ENCODE measurements around the gene RNF145.
"Not testable (repeated sequence)": the region's sequence is repeated elsewhere in the genome, so short reads cannot be mapped to it uniquely, and the experiment has no call there.

The RNF145 gene, protein sequence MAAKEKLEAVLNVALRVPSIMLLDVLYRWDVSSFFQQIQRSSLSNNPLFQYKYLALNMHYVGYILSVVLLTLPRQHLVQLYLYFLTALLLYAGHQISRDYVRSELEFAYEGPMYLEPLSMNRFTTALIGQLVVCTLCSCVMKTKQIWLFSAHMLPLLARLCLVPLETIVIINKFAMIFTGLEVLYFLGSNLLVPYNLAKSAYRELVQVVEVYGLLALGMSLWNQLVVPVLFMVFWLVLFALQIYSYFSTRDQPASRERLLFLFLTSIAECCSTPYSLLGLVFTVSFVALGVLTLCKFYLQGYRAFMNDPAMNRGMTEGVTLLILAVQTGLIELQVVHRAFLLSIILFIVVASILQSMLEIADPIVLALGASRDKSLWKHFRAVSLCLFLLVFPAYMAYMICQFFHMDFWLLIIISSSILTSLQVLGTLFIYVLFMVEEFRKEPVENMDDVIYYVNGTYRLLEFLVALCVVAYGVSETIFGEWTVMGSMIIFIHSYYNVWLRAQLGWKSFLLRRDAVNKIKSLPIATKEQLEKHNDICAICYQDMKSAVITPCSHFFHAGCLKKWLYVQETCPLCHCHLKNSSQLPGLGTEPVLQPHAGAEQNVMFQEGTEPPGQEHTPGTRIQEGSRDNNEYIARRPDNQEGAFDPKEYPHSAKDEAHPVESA

DNA sequence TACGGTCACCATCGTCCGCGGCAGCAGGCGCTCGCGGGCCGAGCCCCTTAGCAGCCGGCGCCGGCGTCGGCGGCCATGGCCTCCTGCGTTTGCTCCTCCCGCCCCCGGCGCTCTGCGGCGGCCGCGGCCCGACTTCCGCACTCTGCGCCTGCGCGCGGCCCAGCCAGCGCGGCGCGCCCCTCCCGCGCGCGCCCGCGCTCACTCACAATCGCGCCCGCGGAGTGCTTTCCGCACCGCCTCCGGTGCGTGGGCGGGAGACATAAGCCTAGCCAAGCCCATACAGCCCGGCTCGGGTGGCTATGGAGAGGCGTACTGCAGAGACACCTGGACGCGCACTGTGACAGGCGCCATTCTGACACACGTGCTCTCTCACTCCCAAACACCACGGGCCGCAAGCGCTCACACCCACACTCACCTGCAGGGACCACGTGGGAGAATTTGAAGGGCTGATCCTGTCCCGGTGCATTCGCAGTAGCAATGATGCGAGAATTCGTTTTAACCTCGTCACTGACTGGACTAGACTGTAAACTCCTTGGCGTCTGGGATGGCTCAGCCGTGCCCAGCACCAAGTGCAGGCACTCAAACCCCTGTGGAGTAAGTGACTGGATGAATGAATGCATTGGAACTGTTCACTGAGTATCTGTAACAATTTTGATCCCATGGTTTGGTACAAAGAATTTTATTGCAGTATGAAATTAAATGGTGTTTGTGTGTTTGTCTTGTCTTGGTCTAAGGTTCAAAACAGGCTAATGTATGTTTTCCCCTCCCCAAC, at the start of gene RNF145:
RNF145 (minus strand) TSS at position 116 of the 772 bp plus-strand sequence. CDS start 5,936 bp downstream, outside the sequence.
- DNase-seq (ENCODE audit: low spot score), result peak; percentile 94

DNA sequence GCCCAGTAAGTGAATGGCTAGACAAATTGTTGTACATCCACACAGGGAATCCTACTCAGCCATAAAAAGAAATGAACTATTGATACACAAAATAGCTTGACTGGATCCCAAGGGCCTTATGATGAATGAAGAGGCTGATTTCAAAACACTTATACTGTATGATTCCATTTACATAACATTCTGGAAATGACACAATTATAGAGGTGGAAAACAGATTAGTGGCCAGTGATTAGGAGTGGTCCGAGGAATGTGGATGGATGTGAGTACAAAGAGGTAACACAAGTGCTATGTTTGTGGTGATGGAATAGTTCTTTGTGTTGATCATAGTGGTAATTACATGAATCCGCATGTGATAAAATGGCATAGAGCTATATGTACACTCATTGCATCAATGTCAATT, 49.0 kb upstream of the RNF145 start:
- DNase-seq (ENCODE audit: low spot score), result no peak

DNA sequence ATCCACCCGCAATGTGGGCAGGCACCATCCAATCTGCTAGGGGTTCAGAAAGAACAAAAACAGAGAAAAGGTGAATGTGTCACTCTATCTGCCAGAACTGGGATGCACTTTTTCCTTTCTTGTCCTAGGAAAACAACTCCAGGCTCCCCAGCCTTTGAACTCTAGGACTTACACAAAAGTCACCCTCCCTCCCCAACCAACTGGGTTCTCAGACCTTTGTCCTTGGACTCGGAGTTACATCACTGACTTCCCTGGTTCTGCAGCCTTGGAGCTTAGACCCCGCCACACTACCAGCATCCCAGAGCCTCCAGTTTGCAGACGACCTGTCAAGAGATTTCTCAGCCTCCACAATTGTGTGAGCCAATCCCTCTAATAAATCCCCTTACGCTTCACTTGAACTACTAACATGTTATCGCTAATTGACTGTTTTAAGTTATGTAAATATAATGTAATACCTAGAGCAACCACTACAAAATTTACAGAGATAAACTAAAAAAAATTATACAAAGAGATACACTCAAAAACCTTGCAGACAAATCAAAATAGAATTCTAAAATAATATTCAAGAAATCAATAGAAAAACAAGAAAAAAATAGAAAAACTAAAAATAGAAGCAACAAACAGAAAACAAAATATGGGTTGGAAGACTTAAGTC, 48.4 kb upstream of the RNF145 start:
- no peak for DNase-seq (ENCODE audit: low spot score)

DNA sequence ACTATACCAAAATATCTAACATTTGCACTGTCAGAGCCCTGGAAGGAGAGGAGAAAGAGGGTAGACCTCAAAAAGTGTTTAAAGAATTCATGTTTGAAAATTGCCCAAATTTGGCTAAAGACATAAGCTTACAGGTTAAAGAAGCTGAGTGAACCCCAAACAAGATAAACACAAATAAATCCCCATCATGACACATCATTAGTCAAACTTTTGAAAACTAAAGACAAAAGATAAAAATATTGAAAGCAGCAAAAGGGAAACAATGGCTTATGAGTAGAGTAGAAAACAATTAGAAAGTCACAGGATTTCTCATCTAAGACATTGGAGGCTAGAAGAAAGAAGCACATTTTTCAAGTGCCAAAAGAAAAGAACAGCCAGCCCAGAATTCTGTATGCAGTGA, 47.7 kb upstream of the RNF145 start:
- no peak for DNase-seq (ENCODE audit: low spot score)

DNA sequence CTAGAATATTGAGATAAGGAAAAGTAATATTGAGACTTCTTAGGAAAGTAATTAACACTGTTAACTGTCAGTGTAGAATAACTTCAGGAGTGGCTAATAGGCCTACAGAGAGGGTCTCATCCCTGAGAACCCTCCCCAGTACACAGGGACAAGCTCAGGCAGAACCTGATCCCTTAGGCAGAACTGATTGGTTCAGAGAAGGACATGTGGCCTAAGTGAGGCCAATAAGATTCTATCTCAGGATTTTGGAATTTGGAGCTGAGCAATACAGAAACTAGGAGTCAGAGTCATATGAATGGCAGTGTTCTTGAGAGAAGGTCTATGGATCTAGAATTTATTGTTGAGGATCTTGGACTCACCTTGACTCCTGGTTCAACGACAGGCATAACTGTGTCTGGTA, 42.8 kb upstream of the RNF145 start:
- DNase-seq (ENCODE audit: low spot score), result no peak

DNA sequence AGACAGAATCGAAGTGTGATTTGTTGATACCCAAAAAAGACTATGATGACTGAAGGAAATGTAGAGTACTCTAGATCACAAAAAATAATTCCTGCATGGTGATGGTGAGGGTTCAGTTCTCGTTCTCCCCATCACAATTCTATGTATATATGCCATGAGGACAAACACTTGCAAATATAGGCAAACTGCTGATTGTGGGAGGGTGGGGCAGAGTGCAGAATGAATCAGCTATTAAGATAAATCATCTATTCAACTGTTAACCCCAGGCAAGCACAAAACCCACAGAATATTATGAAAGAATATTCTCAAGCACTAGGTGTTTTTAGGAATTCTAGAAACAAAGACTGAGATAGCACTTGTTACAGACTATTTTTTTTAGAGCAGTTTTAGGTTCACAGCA, 39.8 kb upstream of the RNF145 start:
- no peak for DNase-seq (ENCODE audit: low spot score)

DNA sequence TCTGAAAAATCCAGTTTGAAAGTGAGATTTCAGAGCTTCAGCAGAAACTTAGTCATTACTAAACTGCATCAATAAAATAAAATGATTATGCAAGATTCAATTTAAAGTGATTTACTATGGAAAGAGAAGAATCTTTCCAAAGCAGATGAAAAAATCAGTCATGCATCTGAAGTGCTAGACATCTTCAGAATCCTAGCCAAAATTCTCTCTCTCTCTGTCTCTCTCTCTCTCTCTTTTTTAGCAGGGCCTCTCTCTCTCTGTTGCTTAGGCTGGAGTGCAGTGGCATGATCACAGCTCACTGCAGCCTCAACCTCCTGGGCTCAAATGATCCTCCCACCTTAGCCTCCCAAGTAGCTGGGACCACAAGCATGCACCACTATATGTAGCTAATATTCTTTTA, 35.5 kb upstream of the RNF145 start:
- DNase-seq (ENCODE audit: low spot score), result no peak

DNA sequence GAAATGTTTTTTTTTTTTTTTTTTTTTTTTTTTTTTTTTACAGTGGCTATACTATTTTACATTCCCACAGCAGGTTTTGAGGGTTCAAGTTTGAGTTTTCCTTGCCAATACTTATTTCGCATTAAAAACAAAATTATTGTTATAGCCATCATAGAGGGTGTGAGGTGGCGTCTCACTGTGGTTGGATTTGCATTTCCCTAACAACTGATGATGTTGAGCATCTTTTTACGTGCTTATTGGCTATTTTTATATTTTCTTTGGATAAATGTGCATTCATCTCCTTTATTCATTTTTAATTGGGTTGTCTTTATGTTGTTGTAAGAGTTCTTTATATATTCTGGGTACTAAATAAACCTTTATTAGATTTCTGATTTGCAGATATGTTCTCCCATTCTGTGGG, 34.8 kb upstream of the RNF145 start:
- no peak for DNase-seq (ENCODE audit: low spot score)

DNA sequence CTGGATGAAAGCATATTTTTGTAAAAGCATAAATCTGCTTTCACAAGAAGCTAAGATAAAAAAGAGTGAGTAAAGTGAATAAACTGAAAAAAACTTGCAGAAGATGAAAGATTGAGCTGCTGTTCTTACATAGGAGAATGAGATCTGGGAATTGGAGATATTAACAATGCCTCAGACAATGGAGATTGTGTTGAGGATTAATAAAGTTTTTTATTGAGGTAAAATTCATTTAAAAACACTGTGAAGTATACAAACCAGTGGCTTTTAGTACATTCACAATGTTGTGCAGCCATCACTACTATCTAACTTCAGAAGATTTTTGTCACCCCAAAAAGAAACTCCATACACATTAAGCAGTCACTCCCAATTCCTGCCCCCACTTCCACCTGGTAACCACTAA, 34.0 kb upstream of the RNF145 start:
- DNase-seq (ENCODE audit: low spot score), result no peak

DNA sequence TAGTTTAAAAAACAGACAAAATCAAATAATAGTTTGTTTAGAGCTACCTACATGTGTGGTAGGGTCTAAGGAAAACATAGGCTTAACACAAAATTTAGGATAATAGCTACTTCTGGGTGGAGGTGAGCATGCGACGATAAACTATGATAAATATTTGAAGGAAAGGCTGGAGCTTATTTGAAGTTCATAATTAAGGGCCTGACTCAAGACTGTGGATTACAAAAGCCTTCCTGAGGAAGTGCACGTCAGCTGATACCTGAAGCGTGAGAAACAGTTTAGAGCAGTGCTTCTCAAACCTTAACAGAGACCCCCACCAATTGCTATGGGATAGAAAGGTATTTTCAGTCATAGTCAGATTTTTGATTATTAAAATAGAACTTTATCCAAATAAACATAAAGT, 33.3 kb upstream of the RNF145 start:
- DNase-seq (ENCODE audit: low spot score), result no peak

DNA sequence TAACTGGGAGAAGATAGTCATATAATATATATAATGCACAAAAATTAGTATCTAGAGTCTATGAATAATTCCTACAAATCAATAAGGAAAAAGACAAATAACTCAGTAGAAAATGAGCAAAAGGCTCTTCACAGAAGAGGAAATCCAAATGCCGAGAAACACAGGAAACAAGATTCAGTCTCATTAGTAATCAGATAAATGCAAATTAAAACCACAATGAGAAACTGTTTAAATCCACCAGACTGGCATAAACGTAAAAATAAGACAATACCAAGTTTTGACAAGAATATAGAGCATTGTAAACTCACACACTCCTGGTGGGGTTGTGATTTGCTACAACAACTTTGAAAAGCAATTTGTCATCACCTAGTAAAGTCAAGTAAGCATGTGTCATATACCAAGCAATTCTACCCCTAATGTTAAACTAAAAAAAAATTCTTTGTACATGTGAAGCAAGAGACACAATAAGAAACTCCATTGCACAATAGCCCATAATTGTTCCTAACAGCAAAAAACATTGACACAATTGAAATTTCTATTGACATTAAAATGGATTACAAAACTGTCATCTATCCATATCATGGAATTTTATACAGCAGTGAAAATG, 32.7 kb upstream of the RNF145 start:
- no peak for DNase-seq (ENCODE audit: low spot score)

DNA sequence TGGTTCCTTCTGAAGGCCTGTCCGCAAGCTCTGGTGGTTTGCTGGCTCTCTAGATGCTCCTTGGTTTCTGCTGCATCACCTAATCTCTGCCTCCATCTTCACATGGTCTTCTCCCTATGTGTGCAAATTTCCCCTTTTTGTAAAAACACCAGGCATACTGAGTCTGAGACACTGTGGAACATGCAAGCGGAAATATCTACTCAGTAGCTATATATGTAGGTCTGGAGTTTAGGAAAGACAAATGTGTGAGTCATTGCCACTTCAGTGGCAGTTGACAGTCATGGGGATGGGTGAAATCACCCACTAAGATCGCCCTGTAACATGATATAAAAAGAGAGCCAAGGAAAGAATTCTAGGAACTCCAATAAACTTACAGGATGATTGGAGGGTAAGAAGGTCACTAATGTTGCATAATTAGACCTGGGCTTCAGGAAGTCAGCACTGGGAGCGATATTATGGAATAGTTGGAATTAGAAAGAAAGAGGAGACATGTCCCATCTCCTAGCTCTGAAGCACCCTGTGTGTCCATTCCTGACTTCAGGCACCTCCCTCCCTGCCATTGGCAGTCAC, 31.0 kb upstream of the RNF145 start:
- no peak for DNase-seq (ENCODE audit: low spot score)

DNA sequence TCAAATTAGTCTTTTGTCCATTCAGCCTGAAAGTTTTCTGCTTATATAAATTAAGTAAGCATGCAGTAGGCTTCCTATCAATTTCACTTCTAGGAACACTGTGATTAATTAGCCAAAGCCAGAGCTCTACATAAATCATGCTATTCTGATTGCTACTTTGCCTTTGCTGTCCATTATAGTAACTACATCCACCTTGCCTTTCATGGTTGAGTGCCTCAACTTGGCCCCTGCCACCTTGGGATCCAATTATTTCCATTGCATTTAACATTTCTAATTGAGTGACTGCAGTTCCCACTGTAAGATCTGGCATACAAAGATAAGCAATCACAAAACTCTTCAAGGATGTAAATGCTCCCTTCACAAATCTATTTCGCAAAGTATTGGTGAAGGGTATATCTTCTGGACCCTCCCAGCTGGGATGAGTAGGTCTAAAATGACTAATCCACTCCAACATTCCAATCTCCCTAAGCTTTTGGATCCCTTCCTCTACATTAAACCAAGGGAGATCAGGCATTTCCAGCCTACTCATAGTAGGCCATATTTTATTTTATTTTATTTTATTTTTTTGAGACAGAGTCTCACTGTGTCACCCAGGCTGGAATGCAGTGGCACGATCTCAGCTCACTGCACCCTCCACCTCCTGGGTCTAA, 26.6 kb upstream of the RNF145 start:
- DNase-seq (ENCODE audit: low spot score), result not testable (repeated sequence)

DNA sequence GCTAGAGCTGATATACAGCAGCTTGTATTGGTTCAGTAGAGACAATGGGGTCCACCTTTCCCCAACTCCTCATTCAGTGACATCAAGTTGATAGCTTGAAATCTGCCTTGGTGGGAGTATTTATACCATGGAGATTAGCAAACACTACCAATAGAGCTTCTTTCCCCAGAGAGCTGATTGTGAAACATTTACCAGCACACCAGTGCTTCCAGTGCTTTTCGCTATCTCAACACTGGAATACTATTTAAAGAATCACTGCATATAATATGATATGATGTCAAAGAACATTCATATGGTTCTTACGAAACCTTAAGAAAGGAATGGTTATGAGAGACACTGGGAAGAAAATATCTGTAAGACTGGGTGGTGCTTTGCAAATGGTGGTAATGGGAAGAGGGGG, 21.8 kb upstream of the RNF145 start:
- DNase-seq (ENCODE audit: low spot score), result no peak

DNA sequence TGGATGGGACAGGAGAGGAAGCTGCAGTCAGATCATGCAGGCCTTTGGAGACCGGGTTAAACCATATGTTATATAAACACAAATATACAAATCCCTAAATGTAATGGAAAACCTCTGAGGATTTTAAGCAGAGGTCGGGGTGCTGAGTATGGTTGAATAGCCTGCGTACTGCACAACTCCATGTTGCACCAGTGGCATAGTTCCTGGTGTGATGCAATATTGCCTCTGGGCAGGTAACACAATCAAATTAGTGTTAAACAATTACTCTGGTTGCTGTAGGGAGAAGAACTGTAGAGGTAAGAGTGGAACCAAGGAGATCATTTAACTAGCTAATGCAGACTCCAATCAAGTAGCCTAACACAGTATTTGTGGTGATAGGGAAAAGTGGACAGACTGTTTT, 21.3 kb upstream of the RNF145 start:
- no peak for DNase-seq (ENCODE audit: low spot score)

DNA sequence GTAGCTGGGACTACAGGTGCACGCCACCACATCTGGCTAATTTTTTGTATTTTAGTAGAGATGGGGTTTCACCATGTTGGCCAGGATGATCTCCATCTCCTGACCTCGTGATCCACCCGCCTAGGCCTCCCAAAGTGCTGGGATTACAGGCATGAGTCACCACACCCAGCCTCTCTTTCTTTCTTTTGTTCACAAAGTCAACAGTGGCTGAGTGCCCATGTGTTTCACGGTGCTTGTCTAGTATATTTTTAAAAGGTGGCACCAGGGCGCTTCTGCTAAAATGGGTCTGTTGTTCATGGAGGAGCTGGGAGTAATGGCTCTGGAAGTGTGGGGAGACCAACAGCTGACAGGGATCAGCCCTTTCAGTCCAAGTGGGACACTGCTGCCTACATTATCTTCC, 18.7 kb upstream of the RNF145 start:
- DNase-seq (ENCODE audit: low spot score), result not testable (repeated sequence)

DNA sequence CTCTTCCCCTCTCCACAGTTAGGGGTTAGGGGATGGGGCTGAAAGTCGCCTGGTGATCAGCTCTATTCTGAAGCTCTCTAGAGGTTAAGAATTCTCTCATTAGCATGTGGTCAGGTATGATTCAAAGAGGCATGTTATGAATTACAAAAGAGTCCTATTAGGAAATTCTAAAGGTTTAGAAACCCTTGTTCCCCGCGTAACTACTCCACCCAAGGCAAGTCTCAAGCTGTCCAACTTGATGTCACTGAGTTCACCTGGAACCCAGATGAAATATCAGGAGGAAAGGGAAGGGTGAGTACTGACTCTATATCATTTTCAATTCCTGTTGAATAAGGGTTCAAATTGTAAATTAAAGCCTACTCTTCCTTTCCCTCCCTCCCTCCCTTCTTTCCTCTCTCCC, 18.1 kb upstream of the RNF145 start:
- DNase-seq (ENCODE audit: low spot score), result no peak

DNA sequence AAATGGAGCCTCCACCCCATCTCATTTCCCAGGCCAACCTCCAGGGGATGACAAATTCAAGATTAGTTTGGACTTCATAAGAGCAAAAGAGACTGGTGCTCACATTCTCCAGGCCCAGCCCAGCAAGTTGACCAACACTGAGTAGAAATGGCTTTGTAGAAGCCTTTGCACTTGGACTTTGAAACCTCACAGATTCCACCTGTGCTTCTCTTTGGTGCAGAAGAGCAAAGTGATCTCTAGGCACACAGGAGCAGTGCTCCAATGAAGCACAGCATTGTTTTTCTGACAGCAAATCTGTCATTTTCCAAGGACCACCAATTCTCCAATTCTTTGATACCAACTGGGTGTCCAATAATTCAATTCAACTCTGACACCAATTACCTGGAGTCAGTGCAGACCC, 17.1 kb upstream of the RNF145 start:
- no peak for DNase-seq (ENCODE audit: low spot score)

DNA sequence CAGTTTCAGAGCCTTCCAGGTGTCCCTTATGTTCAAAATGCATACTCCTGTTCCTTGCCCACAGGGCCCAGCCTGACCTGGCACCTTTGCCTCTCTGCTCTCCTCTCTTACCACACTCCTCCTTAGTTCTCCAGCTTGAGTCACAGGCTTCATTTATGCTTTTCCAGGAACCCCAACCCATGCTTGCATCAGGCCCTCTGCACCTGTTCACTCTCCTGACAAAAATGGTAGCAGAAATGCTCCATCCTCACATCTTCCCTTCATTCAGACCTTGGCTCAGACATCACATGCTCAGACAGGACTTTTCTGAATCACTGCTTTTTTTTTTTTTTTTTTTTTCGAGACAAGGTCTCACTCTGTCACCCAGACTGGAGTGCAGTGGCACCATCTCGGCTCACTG, 15.1 kb upstream of the RNF145 start:
- no peak for DNase-seq (ENCODE audit: low spot score)

DNA sequence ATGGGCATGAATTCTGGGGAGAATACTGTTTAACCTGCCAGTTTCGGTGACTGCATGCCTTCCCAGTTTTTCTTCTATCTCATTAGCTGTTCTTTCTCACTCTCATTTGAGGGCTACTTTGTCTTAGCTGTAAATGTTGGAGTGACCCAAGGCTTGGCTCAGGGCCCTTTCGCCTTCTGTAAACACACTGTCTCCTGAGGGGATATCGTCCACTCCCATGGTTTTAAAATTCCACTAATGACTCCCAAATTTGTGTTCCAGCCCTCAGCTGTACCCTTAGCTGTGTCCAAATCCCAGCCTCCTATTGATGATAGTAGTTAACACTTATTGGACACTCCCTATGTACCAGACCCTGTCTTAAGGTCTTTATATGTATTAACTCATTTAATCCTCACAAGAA, 14.1 kb upstream of the RNF145 start:
- no peak for DNase-seq (ENCODE audit: low spot score)

DNA sequence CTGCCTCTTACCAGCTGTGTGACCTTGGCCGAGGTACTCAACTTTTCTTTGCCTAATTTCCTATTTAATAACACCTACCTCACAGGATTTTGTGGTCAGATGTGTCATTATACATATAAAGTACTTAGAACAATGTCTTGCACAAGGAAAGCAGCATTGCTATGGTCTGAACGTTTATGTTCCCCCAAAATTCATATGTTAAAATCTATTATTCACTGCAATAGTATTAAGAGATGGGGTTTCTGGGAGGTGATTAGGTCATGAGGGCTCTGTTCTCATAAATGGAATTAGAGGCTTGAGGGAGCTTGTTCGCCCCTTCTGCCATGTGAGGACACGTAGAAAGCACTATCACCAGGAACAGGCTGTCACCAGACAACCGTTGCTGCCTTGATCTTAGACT, 10.9 kb upstream of the RNF145 start:
- no peak for DNase-seq (ENCODE audit: low spot score)
